Lung (tissue), 16 donors: Measurements from ENCODE around the gene P4HB. TPM values are rescaled to one million over a fixed set of nuclear protein-coding genes. Genes with fewer than 3 reads are reported as not detected.
A peak's percentile ranks its signal among the peaks of the same experiment; 100 is the strongest.

Source experiments
- ATAC-seq: fragments of 200-7000 bp; cut with Tn5 transposase; one replicate; pipeline ENCODE4 v1.9.1; 2020; ENCODE audit warnings: moderate number of reproducible peaks; ENCODE audit not compliant: insufficient read depth, low FRiP score
- DNase-seq, 3 donors: peaks; one replicate each; pipeline ENCODE4 v3.0.0-alpha.2; 2013 to 2017
- H3K27ac ChIP-seq, 2 donors: one replicate each; pipeline ENCODE4 v1.5.1; 2013; ENCODE audit warnings: mild to moderate bottlenecking in 2 of 2, moderate library complexity in 2 of 2, control low read depth in 1 of 2, inconsistent platforms in 1 of 2, low read depth in 1 of 2, low read length in 1 of 2
- H3K27me3 ChIP-seq, 3 donors: one replicate each; pipeline ENCODE4 v1.5.1; 2013; ENCODE audit warnings: low read length in 2 of 3; ENCODE audit not compliant: control insufficient read depth in 3 of 3, insufficient read depth in 3 of 3
- H3K36me3 ChIP-seq, 4 donors: one replicate each; pipeline ENCODE4 v1.5.1; 2013; ENCODE audit warnings: low read length in 4 of 4, mild to moderate bottlenecking in 1 of 4, moderate library complexity in 1 of 4; ENCODE audit not compliant: control insufficient read depth in 4 of 4, insufficient read depth in 4 of 4
- H3K4me1 ChIP-seq, 5 donors: one replicate each; pipeline ENCODE4 v1.5.1; 2013; ENCODE audit warnings: low read length in 5 of 5, mild to moderate bottlenecking in 2 of 5, moderate library complexity in 1 of 5; ENCODE audit not compliant: control insufficient read depth in 5 of 5, insufficient read depth in 5 of 5
- H3K4me3 ChIP-seq: one replicate; pipeline ENCODE4 v1.5.1; 2013; ENCODE audit warnings: mild to moderate bottlenecking, control low read depth, moderate library complexity
- H3K9ac ChIP-seq, 2 donors: one replicate each; pipeline ENCODE4 v1.5.1; 2013; ENCODE audit warnings: low read length in 2 of 2, control low read depth in 1 of 2; ENCODE audit not compliant: insufficient read depth in 1 of 2
- H3K9me3 ChIP-seq, 4 donors: one replicate each; pipeline ENCODE4 v1.5.1; 2013; ENCODE audit warnings: low read length in 3 of 4, mild to moderate bottlenecking in 1 of 4, moderate library complexity in 1 of 4; ENCODE audit not compliant: control insufficient read depth in 4 of 4, insufficient read depth in 3 of 4
- CTCF ChIP-seq: IDR thresholded peaks from 2 replicates; pipeline ENCODE4 v1.5.1; 2012; ENCODE audit warnings: mild to moderate bottlenecking; ENCODE audit errors: control extremely low read depth, extremely low read depth
- WGBS, 2 donors: extraction: QIAGEN DNeasy Blood & Tissue Kit; methylation state at CpG; one replicate each; pipeline ENCODE4 v1.1.7; 2013; 5-methylcytosine and 5-hydroxymethylcytosine counted together
- long read RNA-seq, 5 donors: transcript quantifications; one replicate each; lab custom pipeline, GENCODE V29; 2026
- polyA plus RNA-seq, 2 donors: library from polyadenylated mRNA; stranded (reverse); fragments of 200-250 nt; gene quantifications; one replicate each; pipeline ENCODE4 v1.2.1, GENCODE V29; 2013
- total RNA-seq, 2 donors: library from RNA; depleted of rRNA in 1 of 2; stranded (reverse); fragments of >200 nt in 1 of 2; gene quantifications; one replicate each; pipeline ENCODE4 v1.2.1, GENCODE V29; 2014 to 2021
- donor health status: control.
- donor health status: control.
- donor health status: Bipolar disorder and iron deficiency.
- donor health status: healthy.
- donor health status: DM: yes; HTN: yes; CAD: no.

The P4HB gene
- 100 to 1,000 TPM; 356 to 990 TPM for total RNA-seq
- 100 to 1,000 TPM; 695 to 862 TPM for polyA plus RNA-seq
- long read RNA-seq, donor 1, transcript P4HB-201 (11 exons, 2,603 nt) = major isoform, 158 of 201 reads
- long read RNA-seq, donor 1, transcript P4HB-208 (2 exons, 914 nt) = minor isoform, 8 of 201 reads
- long read RNA-seq, donor 1, transcript P4HB-204 (2 exons, 872 nt) = minor isoform, 9 of 201 reads
- long read RNA-seq, donor 1, transcript P4HB-215 (3 exons, 493 nt) = minor isoform, 5 of 201 reads
- long read RNA-seq, donor 1, partial matches to known transcripts = 11 of 201 reads
- long read RNA-seq, donor 1, other reads (novel, unspliced or antisense) = 6 of 201 reads
- long read RNA-seq, donor 2, transcript P4HB-204 (2 exons, 872 nt) = minor isoform, 15 of 92 reads
- long read RNA-seq, donor 2, transcript P4HB-215 (3 exons, 493 nt) = minor isoform, 7 of 92 reads
- long read RNA-seq, donor 2, transcript P4HB-201 (11 exons, 2,603 nt) = major isoform, 56 of 92 reads
- long read RNA-seq, donor 2, partial matches to known transcripts = 8 of 92 reads
- long read RNA-seq, donor 2, other reads (novel, unspliced or antisense) = 0 of 92 reads
- long read RNA-seq, donor 3, transcript P4HB-204 (2 exons, 872 nt) = minor isoform, 10 of 129 reads
- long read RNA-seq, donor 3, transcript P4HB-201 (11 exons, 2,603 nt) = major isoform, 74 of 129 reads
- long read RNA-seq, donor 3, partial matches to known transcripts = 39 of 129 reads
- long read RNA-seq, donor 3, other reads (novel, unspliced or antisense) = 0 of 129 reads
- long read RNA-seq, donor 4, transcript P4HB-204 (2 exons, 872 nt) = minor isoform, 9 of 66 reads
- long read RNA-seq, donor 4, transcript P4HB-208 (2 exons, 914 nt) = minor isoform, 10 of 66 reads
- long read RNA-seq, donor 4, transcript P4HB-201 (11 exons, 2,603 nt) = major isoform, 38 of 66 reads
- long read RNA-seq, donor 4, partial matches to known transcripts = 0 of 66 reads
- long read RNA-seq, donor 4, other reads (novel, unspliced or antisense) = 0 of 66 reads
- long read RNA-seq, donor 5, transcript P4HB-215 (3 exons, 493 nt) = minor isoform, 9 of 242 reads
- long read RNA-seq, donor 5, transcript P4HB-204 (2 exons, 872 nt) = minor isoform, 30 of 242 reads
- long read RNA-seq, donor 5, transcript P4HB-201 (11 exons, 2,603 nt) = major isoform, 166 of 242 reads
- long read RNA-seq, donor 5, transcript P4HB-208 (2 exons, 914 nt) = minor isoform, 6 of 242 reads
- long read RNA-seq, donor 5, partial matches to known transcripts = 10 of 242 reads
- long read RNA-seq, donor 5, other reads (novel, unspliced or antisense) = 13 of 242 reads

- no peak for DNase-seq
- H3K9me3 ChIP-seq = no peaks in the 10 kb centered on the region
- H3K36me3 ChIP-seq = peaks cover 0 to 30% (median 24%) of the 10 kb centered on the region in 4 donors
- H3K4me1 ChIP-seq = peaks cover 0 to 23% (median 11%) of the 10 kb centered on the region in 5 donors
- no peak for TF ChIP-seq CTCF
- peak within 1 kb of the TSS; percentile 96 to 99 for H3K27ac ChIP-seq
- peak within 1 kb of the TSS; percentile 91 for H3K9ac ChIP-seq
- no peaks in the 10 kb centered on the region for H3K27me3 ChIP-seq
- WGBS, 2 donors = 1% methylated on average over 88 to 95 of the region's 95 CpGs
- ATAC-seq = no peak
- H3K4me3 ChIP-seq = peak within 1 kb of the TSS; percentile 79
These were observed at the start of gene P4HB for GRCh38 chr17:81859906-81860755. P4HB (minus strand) TSS chr17:81860535; CDS start chr17:81860471, 64 bp downstream.

GRCh38 chr17:81909231-81909630 is 48.9 kb upstream of the P4HB start:
- no peak overlapping the region for H3K9ac ChIP-seq
- H3K27ac ChIP-seq = no peak overlapping the region
- H3K4me3 ChIP-seq = no peak overlapping the region
- no peaks in the 10 kb centered on the region for H3K9me3 ChIP-seq
- peaks cover 5 to 60% (median 12%) of the 10 kb centered on the region in 4 donors for H3K36me3 ChIP-seq
- H3K27me3 ChIP-seq = no peaks in the 10 kb centered on the region
- 82 to 96% methylated on average over 12 of the region's 12 CpGs for WGBS, 2 donors
- peaks cover 0 to 9% (median 5%) of the 10 kb centered on the region in 5 donors for H3K4me1 ChIP-seq
- no peak for DNase-seq
- TF ChIP-seq CTCF = no peak
- ATAC-seq = no peak

DNA sequence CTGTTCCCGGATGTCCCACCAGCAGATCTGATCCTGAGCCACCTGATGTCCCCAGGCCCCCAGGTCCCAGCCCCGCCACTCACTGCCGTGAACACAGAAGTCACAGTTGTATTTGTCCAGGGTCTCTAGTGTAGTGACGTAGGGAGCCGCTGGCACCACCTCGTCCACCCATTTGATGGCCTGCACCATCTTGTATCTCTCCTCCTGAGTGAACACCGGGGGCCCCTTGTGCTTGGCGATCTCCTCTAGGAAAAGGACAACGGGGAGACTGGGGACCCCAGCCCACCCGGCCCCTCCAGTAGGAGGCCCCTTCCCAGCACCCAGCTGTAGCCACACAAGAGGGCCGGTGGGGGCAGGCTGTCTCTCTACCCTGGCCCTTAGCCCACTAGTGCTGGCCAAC is 48.5 kb upstream of the P4HB start:
- TF ChIP-seq CTCF = no peak
- H3K36me3 ChIP-seq = peaks cover 3 to 60% (median 7%) of the 10 kb centered on the region in 4 donors
- H3K9ac ChIP-seq = no peak overlapping the region

More for the DNA sequence above, 48.5 kb upstream of the P4HB start:
- no peak for DNase-seq
- Histone ChIP-seq H3K4me3 (no peak overlapping the region), H3K27me3 (no peaks in the 10 kb centered on the region), H3K4me1 (peaks cover 0 to 9% (median 5%) of the 10 kb centered on the region in 5 donors), H3K9me3 (no peaks in the 10 kb centered on the region), H3K27ac (no peak overlapping the region)
- WGBS, 2 donors = 95% methylated on average over 11 of the region's 11 CpGs
- ATAC-seq = no peak
